LHCN-M2 (cell line): Measurements from ENCODE around the gene ZNF709. TPM values are rescaled to one million over a fixed set of nuclear protein-coding genes. Genes with fewer than 3 reads are reported as not detected.
"Not testable (repeated sequence)": the region's sequence is repeated elsewhere in the genome, so short reads cannot be mapped to it uniquely, and the experiment has no call there.

Experiments
- DNase-seq: peaks from one replicate; pipeline ENCODE4 v3.0.0-alpha.2; 2012; ENCODE audit warnings: low read depth
- total RNA-seq: library from RNA; depleted of rRNA; stranded (reverse); fragments of >200 nt; gene quantifications from 2 replicates; pipeline ENCODE4 v1.2.3, GENCODE V29; 2014; rRNA removed

The ZNF709 gene
- total RNA-seq, 1 experiment from 2014 or later: 3.2 TPM

- DNase-seq: no peak
Measured at GRCh38 chr19:12453495-12453894, 31.1 kb downstream of the ZNF709 start.

GRCh38 chr19:12450844-12451243, 33.8 kb downstream of the ZNF709 start:
- no peak for DNase-seq

- DNase-seq: no peak
Measured at GRCh38 chr19:12448808-12449207, 35.8 kb downstream of the ZNF709 start.

DNA sequence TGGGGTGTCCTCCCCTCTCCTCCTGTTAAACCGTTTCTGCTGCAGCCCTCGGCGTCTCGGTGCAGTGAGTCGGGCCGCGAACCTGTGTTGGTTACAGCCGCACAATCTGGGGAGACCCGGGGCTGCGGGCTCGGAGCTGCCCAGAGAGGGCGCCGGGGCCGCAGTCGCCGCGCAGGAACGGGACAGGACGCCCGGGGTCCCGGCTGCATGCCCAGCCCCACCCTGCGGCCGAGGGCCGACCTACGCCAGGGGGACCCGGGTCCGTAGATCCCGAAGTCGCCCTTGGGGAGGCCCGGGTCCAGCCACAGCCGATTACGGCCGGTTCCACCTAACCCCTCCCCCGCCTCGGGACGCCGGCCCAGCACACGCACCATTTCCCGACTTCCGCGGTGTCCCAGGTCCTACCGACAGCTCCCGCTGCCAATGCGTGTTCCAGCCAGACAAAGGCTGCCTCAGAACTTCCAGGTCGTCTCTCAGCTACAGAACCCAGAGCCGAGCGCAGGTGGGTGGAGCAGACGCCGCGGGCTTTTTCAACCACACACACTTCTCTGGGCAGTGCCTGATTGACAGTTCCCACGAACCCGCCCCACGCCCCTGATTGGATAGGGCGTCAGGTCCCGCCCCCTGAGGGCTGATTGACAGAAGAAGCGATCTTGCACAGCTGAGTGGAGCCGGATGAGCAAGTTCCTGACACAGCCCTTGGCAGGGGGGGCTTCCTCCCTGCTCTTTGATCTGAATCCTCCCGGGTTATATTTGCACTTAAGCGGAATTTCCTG, 43.9 kb downstream of the ZNF709 start, which contains the start of gene ZNF443:
TSS of gene ZNF443 (minus strand) at position 481 of the 776 bp plus-strand sequence. CDS start at position 374, 107 bp downstream.
- DNase-seq: peak; percentile 98

GRCh38 chr19:12439686-12440540, 44.7 kb downstream of the ZNF709 start:
- peak; percentile 8 for DNase-seq

DNA sequence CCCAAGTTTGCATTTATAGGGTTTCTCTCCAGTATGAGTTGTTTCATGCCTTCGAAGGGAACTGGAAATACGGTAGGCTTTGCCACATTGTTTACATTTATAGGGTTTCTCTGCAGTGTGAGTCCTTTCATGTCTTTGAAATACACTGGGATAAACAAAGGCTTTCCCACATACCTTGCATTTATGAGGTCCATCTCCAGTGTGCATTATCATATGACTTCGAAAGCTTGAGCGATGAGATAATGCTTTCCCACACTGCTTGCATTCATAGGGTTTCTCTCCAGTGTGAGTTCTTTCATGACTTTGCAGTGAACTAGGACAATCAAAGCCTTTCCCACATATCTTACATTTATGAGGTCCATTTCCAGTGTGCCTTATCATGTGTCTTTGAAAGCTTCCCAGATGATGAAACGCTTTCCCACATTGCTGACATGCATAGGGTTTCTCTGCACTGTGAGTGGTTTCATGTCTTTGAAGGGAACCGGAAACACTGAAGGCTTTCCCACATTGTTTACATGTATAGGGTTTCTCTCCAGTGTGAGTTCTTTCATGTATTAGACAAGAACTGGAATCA, 53.8 kb downstream of the ZNF709 start:
- DNase-seq: not testable (repeated sequence)

DNA sequence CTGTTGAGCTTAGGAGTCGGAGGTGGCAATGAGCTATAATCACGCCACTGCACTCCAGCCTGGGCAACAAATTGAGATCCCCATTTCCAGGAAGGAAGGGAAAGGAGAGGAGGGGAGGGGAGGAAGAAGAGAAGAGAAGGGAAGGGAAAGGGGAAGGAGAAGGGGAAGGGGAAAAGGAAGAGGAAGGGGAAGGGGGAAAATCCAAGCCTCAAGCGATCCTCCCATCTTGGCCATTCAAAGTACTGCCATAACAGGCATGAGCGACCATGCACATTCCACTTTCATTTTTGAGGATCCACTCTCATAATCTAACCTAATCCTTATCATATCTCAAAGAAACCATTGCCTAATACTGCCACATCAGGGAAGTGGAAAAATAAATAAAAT, 58.7 kb downstream of the ZNF709 start:
- no peak for DNase-seq

- DNase-seq: no peak
Measured at GRCh38 chr19:12425236-12425887, 59.3 kb downstream of the ZNF709 start.

DNA sequence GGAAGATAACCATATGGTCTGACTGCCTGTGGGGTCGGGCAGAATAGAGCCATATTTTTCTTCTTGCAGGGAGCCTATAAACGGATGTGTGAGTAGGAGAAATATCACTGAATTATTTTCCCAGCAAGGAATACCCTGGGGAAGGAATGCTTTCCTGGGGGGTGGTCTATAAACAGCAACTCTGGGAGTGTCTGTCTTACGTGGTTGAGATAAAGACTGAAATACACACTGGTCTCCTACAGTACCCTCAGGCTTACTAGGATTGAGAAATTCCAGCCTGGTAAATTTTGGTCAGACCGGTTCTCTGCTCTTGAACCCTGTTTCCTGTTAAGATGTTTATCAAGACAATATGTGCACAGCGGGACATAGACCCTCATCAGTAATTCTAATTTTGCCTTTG, 67.3 kb downstream of the ZNF709 start:
- DNase-seq: not testable (repeated sequence)

GRCh38 chr19:12411893-12412292, 72.7 kb downstream of the ZNF709 start:
- DNase-seq: no peak

Other genes starting within 250 kb of the ZNF709 start
- gene ZNF44, start 189.9 kb downstream of the ZNF709 start, total RNA-seq: 4.3 and 6.2 TPM in 2 replicates
- gene ZNF563, start 151.2 kb downstream of the ZNF709 start, total RNA-seq: 4.8 and 6.4 TPM in 2 replicates
- gene ZNF442, start 119.1 kb downstream of the ZNF709 start, total RNA-seq: 3.0 and 4.2 TPM in 2 replicates
- 4.3 and 4.9 TPM in 2 replicates for gene ZNF799, start 83.5 kb downstream of the ZNF709 start, total RNA-seq
- 3.5 and 4.5 TPM in 2 replicates for gene ZNF443, start 43.8 kb downstream of the ZNF709 start, total RNA-seq
- gene ZNF564, start 66.7 kb upstream of the ZNF709 start, total RNA-seq: 5.5 and 6.0 TPM in 2 replicates
- 6.4 and 10.3 TPM in 2 replicates for gene ZNF490, start 126.0 kb upstream of the ZNF709 start, total RNA-seq
- 8.4 and 11.5 TPM in 2 replicates for gene ZNF791, start 126.1 kb upstream of the ZNF709 start, total RNA-seq
- gene MAN2B1, start 181.9 kb upstream of the ZNF709 start, total RNA-seq: 48.1 and 73.8 TPM in 2 replicates
- gene WDR83, start 182.0 kb upstream of the ZNF709 start, total RNA-seq: 9.1 and 10.0 TPM in 2 replicates
- gene DHPS, start 197.1 kb upstream of the ZNF709 start, total RNA-seq: 106 and 109 TPM in 2 replicates
- gene GNG14, start 203.2 kb upstream of the ZNF709 start, total RNA-seq: not detected in 2 replicates
- 8.1 and 8.7 TPM in 2 replicates for gene FBXW9, start 211.8 kb upstream of the ZNF709 start, total RNA-seq
- gene TNPO2, start 239.1 kb upstream of the ZNF709 start, total RNA-seq: 41.0 and 56.0 TPM in 2 replicates
- gene TRIR, start 249.9 kb upstream of the ZNF709 start, total RNA-seq: 372 and 446 TPM in 2 replicates